SK-N-SH (cell line): ENCODE data around the gene WASL. TPM values are rescaled to one million over a fixed set of nuclear protein-coding genes. Genes with fewer than 3 reads are reported as not detected.

Experiments
- CTCF ChIA-PET: fragments of 300-600, 350-600 bp; formaldehyde crosslinking; extraction: SDS; loops from one replicate; lab custom pipeline; 2021; lab: Yijun Ruan, JAX
- POLR2A ChIA-PET: fragments of 350-600 bp; sonication (Branson Sonifier 250); formaldehyde crosslinking; extraction: SDS; loops from one replicate; lab custom pipeline; 2020; ENCODE audit warnings: antibody characterized with exemption, inconsistent platforms; lab: Yijun Ruan, JAX
- DNase-seq: peaks from one replicate; pipeline ENCODE4 v3.0.0; 2012
- H2AFZ ChIP-seq: fragments of 200-600 bp; sonication (generic); 2 replicates; pipeline ENCODE4 v1.8.1; 2016; ENCODE audit warnings: antibody characterized with exemption, mild to moderate bottlenecking, low read depth
- H3F3A ChIP-seq: fragments of 200-600 bp; sonication (generic); replicated peaks from 2 replicates; pipeline ENCODE3; 2016; ENCODE audit warnings: antibody characterized with exemption, mild to moderate bottlenecking; ENCODE audit not compliant: insufficient read depth
- H3K27ac ChIP-seq, 2 experiments: fragments of 200-500 bp in 1 of 2; fragments of 200-600 bp in 1 of 2; sonication (Bioruptor generic) in 1 of 2; sonication (generic), shearing (Covaris generic) in 1 of 2; 2 replicates each; pipeline versions ENCODE4 v1.5.1 to v1.6.1; 2014 to 2016; ENCODE audit warnings: low read depth in 2 of 2, inconsistent platforms in 1 of 2, low read length in 1 of 2, mild to moderate bottlenecking in 1 of 2, mixed read lengths in 1 of 2
- H3K27me3 ChIP-seq: fragments of 200-600 bp; sonication (generic), shearing (Covaris generic); 2 replicates; pipeline ENCODE4 v1.6.1; 2016; ENCODE audit warnings: mixed run types; ENCODE audit not compliant: insufficient read depth
- H3K36me3 ChIP-seq, 2 experiments: fragments of 200-500 bp in 1 of 2; fragments of 200-600 bp in 1 of 2; sonication (Bioruptor generic) in 1 of 2; sonication (generic) in 1 of 2; replicated peaks in 1 of 2; 2 replicates each; pipeline versions ENCODE3 to v1.5.1; 2014 to 2016; ENCODE audit warnings: low read length in 1 of 2, mild to moderate bottlenecking in 1 of 2; ENCODE audit not compliant: insufficient read depth in 2 of 2, control insufficient read depth in 1 of 2
- H3K4me1 ChIP-seq, 2 experiments: fragments of 200-500 bp in 1 of 2; fragments of 200-600 bp in 1 of 2; sonication (Bioruptor generic) in 1 of 2; sonication (generic), shearing (Covaris generic) in 1 of 2; 2 replicates each; pipeline versions ENCODE4 v1.5.1 to v1.6.1; 2014 to 2016; ENCODE audit warnings: low read depth in 1 of 2, low read length in 1 of 2, mixed run types in 1 of 2; ENCODE audit not compliant: insufficient read depth in 2 of 2, control insufficient read depth in 1 of 2
- H3K4me2 ChIP-seq: fragments of 200-600 bp; sonication (generic), shearing (Covaris generic); 2 replicates; pipeline ENCODE4 v1.6.1; 2017; ENCODE audit warnings: mixed run types
- H3K4me3 ChIP-seq, 2 experiments: fragments of 200-500 bp in 1 of 2; fragments of 200-600 bp in 1 of 2; sonication (Bioruptor generic) in 1 of 2; sonication (generic), shearing (Covaris generic) in 1 of 2; 2 replicates each; pipeline versions ENCODE4 v1.5.1 to v1.8.1; 2014 to 2016; ENCODE audit warnings: low read depth in 2 of 2, inconsistent platforms in 1 of 2, low read length in 1 of 2, mild to moderate bottlenecking in 1 of 2, mixed read lengths in 1 of 2, moderate library complexity in 1 of 2
- H3K79me2 ChIP-seq: fragments of 200-600 bp; sonication (generic); 2 replicates; pipeline ENCODE4 v1.8.1; 2017; ENCODE audit warnings: mild to moderate bottlenecking; ENCODE audit not compliant: insufficient read depth
- H3K9ac ChIP-seq: fragments of 200-600 bp; sonication (generic); 2 replicates; pipeline ENCODE4 v1.6.1; 2017; ENCODE audit warnings: mixed run types
- H3K9me2 ChIP-seq: fragments of 200-600 bp; sonication (generic); 2 replicates; pipeline ENCODE4 v1.6.1; 2017; ENCODE audit warnings: mixed run types
- H3K9me3 ChIP-seq: fragments of 200-600 bp; sonication (generic); 2 replicates; pipeline ENCODE4 v1.6.1; 2017; ENCODE audit warnings: mixed run types, mild to moderate bottlenecking, moderate library complexity
- H4K20me1 ChIP-seq: fragments of 200-600 bp; sonication (generic); 2 replicates; pipeline ENCODE4 v1.6.1; 2017; ENCODE audit warnings: mild to moderate bottlenecking, mixed run types; ENCODE audit not compliant: insufficient read depth
- EZH2phosphoT487 ChIP-seq: fragments of 200-600 bp; sonication (generic); IDR thresholded peaks from 2 replicates; pipeline ENCODE4 v1.6.1; 2017; ENCODE audit warnings: low read depth, mixed run types, mild to moderate bottlenecking, antibody characterized with exemption, moderate library complexity, borderline replicate concordance
- FOXJ3 ChIP-seq: sonication (generic); formaldehyde crosslinking; IDR thresholded peaks from 2 replicates; pipeline ENCODE4 v1.5.1; 2020; ENCODE audit warnings: mild to moderate bottlenecking, missing genetic modification reagents
- GABPA ChIP-seq: IDR thresholded peaks from 2 replicates; pipeline ENCODE4 v1.4.0; 2012; ENCODE audit warnings: low read depth, mild to moderate bottlenecking
- NFIC ChIP-seq: IDR thresholded peaks from 2 replicates; pipeline ENCODE4 v1.4.0; 2012; ENCODE audit warnings: borderline replicate concordance
- POLR2AphosphoS5 ChIP-seq: IDR thresholded peaks from 2 replicates; pipeline ENCODE4 v1.6.1; 2012; ENCODE audit warnings: low read depth, low read length
- RXRA ChIP-seq: IDR thresholded peaks from 2 replicates; pipeline ENCODE4 v1.4.0; 2012; ENCODE audit warnings: low read depth, mild to moderate bottlenecking, borderline replicate concordance
- SMC3 ChIP-seq: IDR thresholded peaks from 2 replicates; pipeline ENCODE4 v1.6.1; 2012; ENCODE audit warnings: low read depth, low read length, improper control_type of control experiment
- USF1 ChIP-seq: IDR thresholded peaks from 2 replicates; pipeline ENCODE4 v1.4.0; 2012; ENCODE audit warnings: low read depth, borderline replicate concordance
- YY1 ChIP-seq: IDR thresholded peaks from 2 replicates; pipeline ENCODE4 v1.4.0; 2012; ENCODE audit warnings: low read depth, mild to moderate bottlenecking
- ZBTB33 ChIP-seq: IDR thresholded peaks from 2 replicates; pipeline ENCODE4 v1.4.0; 2012; ENCODE audit warnings: low read depth, borderline replicate concordance
- WGBS: methylation state at CpG from one replicate; pipeline ENCODE4 v1.1.6; 2017; ENCODE audit warnings: low lambda C conversion rate; 5-methylcytosine and 5-hydroxymethylcytosine counted together
- polyA plus RNA-seq, 3 experiments: library from polyadenylated mRNA; depleted of rRNA; stranded (reverse); fragments of >200 nt; gene quantifications; 2 replicates each; pipeline ENCODE4 v1.2.3, GENCODE V29; 2012
- TF ChIP-seq, protein P1 (sequence below): fragments of 150-350 bp; IDR thresholded peaks from 2 replicates; pipeline ENCODE4 v1.6.1; 2016; ENCODE audit warnings: mild to moderate bottlenecking, low read depth, low read length
- TF ChIP-seq, protein P2 (sequence below): fragments of 150-350 bp; IDR thresholded peaks from 2 replicates; pipeline ENCODE4 v1.6.1; 2017; ENCODE audit warnings: antibody characterized with exemption, low read length, low read depth, borderline replicate concordance

WASL gene
- polyA plus RNA-seq, 1 of the 3 experiments (the other 2 are of a cell fraction), result 9.9 TPM

DNA sequence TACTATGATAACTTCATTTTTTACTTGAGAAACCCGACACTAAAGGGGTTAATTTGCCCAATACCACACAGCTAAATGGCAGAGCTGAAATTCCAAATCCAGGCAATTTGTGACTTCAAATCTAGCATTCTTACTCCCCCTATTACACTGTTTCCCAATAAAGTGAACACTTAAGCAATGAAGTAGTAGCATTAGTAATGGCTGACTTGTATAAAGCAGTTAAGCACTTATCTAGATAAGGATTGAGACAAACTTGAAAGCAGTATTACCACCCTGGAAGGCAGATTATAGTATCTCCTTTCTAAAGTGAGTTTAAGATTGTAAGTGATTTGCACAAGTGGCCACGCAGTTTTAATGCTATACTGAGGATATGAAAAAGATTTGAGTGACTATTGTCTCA lies 39.3 kb downstream of the WASL start:
- no peak overlapping the region for H3K4me2 ChIP-seq
- CTCF ChIA-PET, result interaction anchor here (1.9 to 2.2 kb wide), 3 partner anchors 8 to 40 kb away, joined by 7 to 11 read pairs (median 7); partner anchors contain the start of gene WASL
- POLR2A ChIA-PET, result no interaction called here
- H3K9me3 ChIP-seq, result no peaks in the 10 kb centered on the region
- H3K79me2 ChIP-seq, result peaks cover 40% of the 10 kb centered on the region
- no peak overlapping the region for H2AFZ ChIP-seq
- WGBS, result 76% methylated on average over 2 of the region's 2 CpGs
- H3K9ac ChIP-seq, result no peak overlapping the region
- H3K9me2 ChIP-seq, result no peaks in the 10 kb centered on the region
- no peak overlapping the region for H3K4me3 ChIP-seq
- H4K20me1 ChIP-seq, result peaks cover 29% of the 10 kb centered on the region
- TF ChIP-seq GABPA (no peak), NFIC (no peak), YY1 (no peak), POLR2AphosphoS5 (no peak), FOXJ3 (CRISPR knock-in tag) (no peak), ZBTB33 (no peak), USF1 (no peak), EZH2phosphoT487 (no peak), SMC3 (no peak), RXRA (no peak)
- TF ChIP-seq, protein P1, sequence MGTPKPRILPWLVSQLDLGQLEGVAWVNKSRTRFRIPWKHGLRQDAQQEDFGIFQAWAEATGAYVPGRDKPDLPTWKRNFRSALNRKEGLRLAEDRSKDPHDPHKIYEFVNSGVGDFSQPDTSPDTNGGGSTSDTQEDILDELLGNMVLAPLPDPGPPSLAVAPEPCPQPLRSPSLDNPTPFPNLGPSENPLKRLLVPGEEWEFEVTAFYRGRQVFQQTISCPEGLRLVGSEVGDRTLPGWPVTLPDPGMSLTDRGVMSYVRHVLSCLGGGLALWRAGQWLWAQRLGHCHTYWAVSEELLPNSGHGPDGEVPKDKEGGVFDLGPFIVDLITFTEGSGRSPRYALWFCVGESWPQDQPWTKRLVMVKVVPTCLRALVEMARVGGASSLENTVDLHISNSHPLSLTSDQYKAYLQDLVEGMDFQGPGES, result no peak
- TF ChIP-seq, protein P2, sequence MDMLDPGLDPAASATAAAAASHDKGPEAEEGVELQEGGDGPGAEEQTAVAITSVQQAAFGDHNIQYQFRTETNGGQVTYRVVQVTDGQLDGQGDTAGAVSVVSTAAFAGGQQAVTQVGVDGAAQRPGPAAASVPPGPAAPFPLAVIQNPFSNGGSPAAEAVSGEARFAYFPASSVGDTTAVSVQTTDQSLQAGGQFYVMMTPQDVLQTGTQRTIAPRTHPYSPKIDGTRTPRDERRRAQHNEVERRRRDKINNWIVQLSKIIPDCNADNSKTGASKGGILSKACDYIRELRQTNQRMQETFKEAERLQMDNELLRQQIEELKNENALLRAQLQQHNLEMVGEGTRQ, result no peak
- H3K27me3 ChIP-seq, result no peaks in the 10 kb centered on the region
- no peak for DNase-seq
- peaks cover 9% of the 10 kb centered on the region for H3F3A ChIP-seq
- peaks cover 16 to 32% of the 10 kb centered on the region in 2 experiments; a peak in 3 of 4 replicates for H3K4me1 ChIP-seq
- no peak overlapping the region for H3K27ac ChIP-seq
- H3K36me3 ChIP-seq, result peaks cover 36 to 55% of the 10 kb centered on the region in 2 experiments
